Erythroblast (primary cell): ENCODE data around the gene CALHM2.

ENCODE experiments used
- GATA1 ChIP-seq: IDR thresholded peaks from 2 replicates; pipeline ENCODE4 v1.6.1; 2011; ENCODE audit warnings: low read depth, mild to moderate bottlenecking, control low read depth, low read length, moderate library complexity
- POLR2A ChIP-seq: IDR thresholded peaks from 2 replicates; pipeline ENCODE4 v1.6.1; 2011; ENCODE audit warnings: mild to moderate bottlenecking, low read length

GRCh38 chr10:103459615-103460014 is 7.4 kb upstream of the CALHM2 start:
- TF ChIP-seq POLR2A (no peak), GATA1 (no peak)
